SK-N-SH treated with all-trans-retinoic acid at 6 μM for 48 hours (cell line): ENCODE measurements around the gene UBE2Q2.

ENCODE experiments used
- ATAC-seq: fragments of 200-7000 bp; cut with Tn5 transposase; 3 replicates; pipeline ENCODE4 v1.9.1; 2020; ENCODE audit warnings: mild to moderate bottlenecking, moderate library complexity
- ARNTL ChIP-seq: fragments of 450-650 bp; formaldehyde crosslinking; IDR thresholded peaks from 2 replicates; pipeline ENCODE4 v1.5.0; 2020; ENCODE audit warnings: low read depth, mild to moderate bottlenecking, moderate library complexity, borderline replicate concordance
- BACH2 ChIP-seq: fragments of 250-450 bp; sonication (Bioruptor Pico); IDR thresholded peaks from 2 replicates; pipeline ENCODE4 v1.9.0; 2021; ENCODE audit warnings: mild to moderate bottlenecking, borderline replicate concordance
- CREB5 ChIP-seq: fragments of 250-450 bp; sonication (Bioruptor Pico); IDR thresholded peaks from 2 replicates; pipeline ENCODE4 v1.5.1; 2020; ENCODE audit warnings: low read depth, mild to moderate bottlenecking, moderate library complexity
- CSDC2 ChIP-seq: fragments of 250-450 bp; sonication (Bioruptor Pico); IDR thresholded peaks from 2 replicates; pipeline ENCODE4 v1.5.0; 2020; ENCODE audit warnings: mild to moderate bottlenecking, moderate library complexity
- ESRRG ChIP-seq: fragments of 250-450 bp; sonication (Bioruptor Pico); IDR thresholded peaks from 2 replicates; pipeline ENCODE4 v1.6.1; 2021; ENCODE audit warnings: mild to moderate bottlenecking
- GLIS3 ChIP-seq: fragments of 250-450 bp; sonication (Bioruptor Pico); IDR thresholded peaks from 2 replicates; pipeline ENCODE4 v1.5.0; 2020; ENCODE audit warnings: mild to moderate bottlenecking, moderate library complexity
- ISL1 ChIP-seq: fragments of 250-450 bp; sonication (Bioruptor Pico); IDR thresholded peaks from 2 replicates; pipeline ENCODE4 v2.1.2; 2022; ENCODE audit warnings: mild to moderate bottlenecking, moderate library complexity
- OSR1 ChIP-seq: fragments of 250-450 bp; sonication (Bioruptor Pico); IDR thresholded peaks from 2 replicates; pipeline ENCODE4 v1.8.0; 2022; ENCODE audit warnings: moderate library complexity, mild to moderate bottlenecking, inconsistent platforms
- PATZ1 ChIP-seq: fragments of 250-450 bp; sonication (Bioruptor Pico); IDR thresholded peaks from 2 replicates; pipeline ENCODE4 v1.8.0; 2020; ENCODE audit warnings: mild to moderate bottlenecking, moderate library complexity, borderline replicate concordance
- POU6F1 ChIP-seq: fragments of 250-450 bp; sonication (Bioruptor Pico); IDR thresholded peaks from 2 replicates; pipeline ENCODE4 v1.8.0; 2021; ENCODE audit warnings: low read depth, mild to moderate bottlenecking, moderate library complexity, borderline replicate concordance
- PPARA ChIP-seq: fragments of 250-450 bp; sonication (Bioruptor Pico); IDR thresholded peaks from 2 replicates; pipeline ENCODE4 v1.5.0; 2020; ENCODE audit warnings: mild to moderate bottlenecking, borderline replicate concordance
- RARB ChIP-seq: fragments of 250-450 bp; sonication (Bioruptor Pico); IDR thresholded peaks from 2 replicates; pipeline ENCODE4 v1.8.0; 2021; ENCODE audit warnings: mild to moderate bottlenecking, moderate library complexity
- SNAI2 ChIP-seq: fragments of 250-450 bp; sonication (Bioruptor Pico); IDR thresholded peaks from 2 replicates; pipeline ENCODE4 v1.5.0; 2020; ENCODE audit warnings: mild to moderate bottlenecking, moderate library complexity
- TCF4 ChIP-seq: fragments of 250-450 bp; sonication (Bioruptor Pico); IDR thresholded peaks from 2 replicates; pipeline ENCODE4 v1.8.0; 2021; ENCODE audit warnings: mild to moderate bottlenecking, moderate library complexity, borderline replicate concordance
- TOX ChIP-seq: fragments of 250-450 bp; sonication (Bioruptor Pico); IDR thresholded peaks from 2 replicates; pipeline ENCODE4 v1.8.0; 2021; ENCODE audit warnings: mild to moderate bottlenecking, moderate library complexity, borderline replicate concordance
- TSHZ2 ChIP-seq: fragments of 250-450 bp; sonication (Bioruptor Pico); IDR thresholded peaks from 2 replicates; pipeline ENCODE4 v1.5.0; 2020; ENCODE audit warnings: mild to moderate bottlenecking, moderate library complexity
- ZC3H10 ChIP-seq: fragments of 250-450 bp; sonication (Bioruptor Pico); IDR thresholded peaks from 2 replicates; pipeline ENCODE4 v1.5.1; 2021; ENCODE audit warnings: mild to moderate bottlenecking, moderate library complexity
- ZFP3 ChIP-seq: fragments of 250-450 bp; sonication (Bioruptor Pico); IDR thresholded peaks from 2 replicates; pipeline ENCODE4 v1.5.0; 2020; ENCODE audit warnings: mild to moderate bottlenecking, moderate library complexity
- ZFP30 ChIP-seq: fragments of 450-650 bp; formaldehyde crosslinking; IDR thresholded peaks from 2 replicates; pipeline ENCODE4 v1.5.0; 2022; ENCODE audit warnings: mild to moderate bottlenecking, moderate library complexity
- ZNF565 ChIP-seq: fragments of 450-650 bp; formaldehyde crosslinking; conservative IDR thresholded peaks from 2 replicates; pipeline ENCODE4 v1.5.0; 2020; ENCODE audit warnings: low read depth, mild to moderate bottlenecking, moderate library complexity
- ZNF8 ChIP-seq: fragments of 450-650 bp; formaldehyde crosslinking; IDR thresholded peaks from 2 replicates; pipeline ENCODE4 v1.5.0; 2020; ENCODE audit warnings: mild to moderate bottlenecking, moderate library complexity

The UBE2Q2 gene

GRCh38 chr15:75921732-75922703, 78.8 kb downstream of the UBE2Q2 start:
- TF ChIP-seq POU6F1 (CRISPR knock-in tag) (no peak), OSR1 (CRISPR knock-in tag) (no peak), ISL1 (CRISPR knock-in tag) (no peak), SNAI2 (CRISPR knock-in tag) (no peak), RARB (CRISPR knock-in tag) (no peak), BACH2 (CRISPR knock-in tag) (no peak), CSDC2 (CRISPR knock-in tag) (no peak), ZNF8 (CRISPR knock-in tag) (no peak)
- peak; percentile 93 for ATAC-seq

GRCh38 chr15:75923756-75924155, 80.5 kb downstream of the UBE2Q2 start:
- no peak for ATAC-seq
- no peak for TF ChIP-seq CSDC2 (CRISPR knock-in tag)
- no peak for TF ChIP-seq BACH2 (CRISPR knock-in tag)

GRCh38 chr15:75924576-75924975, 81.3 kb downstream of the UBE2Q2 start:
- no peak for ATAC-seq
- no peak for TF ChIP-seq ZC3H10 (CRISPR knock-in tag)

GRCh38 chr15:75925440-75925839, 82.2 kb downstream of the UBE2Q2 start:
- ATAC-seq: no peak
- no peak for TF ChIP-seq CREB5
- TF ChIP-seq BACH2 (CRISPR knock-in tag): no peak
- no peak for TF ChIP-seq ARNTL (CRISPR knock-in tag)
- no peak for TF ChIP-seq GLIS3
- no peak for TF ChIP-seq ZNF565
- TF ChIP-seq CSDC2 (CRISPR knock-in tag): no peak
- no peak for TF ChIP-seq PPARA (CRISPR knock-in tag)
- no peak for TF ChIP-seq TSHZ2 (CRISPR knock-in tag)
- TF ChIP-seq PATZ1 (CRISPR knock-in tag): no peak
- no peak for TF ChIP-seq POU6F1 (CRISPR knock-in tag)
- TF ChIP-seq ZNF8 (CRISPR knock-in tag): no peak
- no peak for TF ChIP-seq ZFP30 (CRISPR knock-in tag)
- TF ChIP-seq ISL1 (CRISPR knock-in tag): no peak
- TF ChIP-seq ZFP3: no peak
- TF ChIP-seq RARB (CRISPR knock-in tag): no peak
- no peak for TF ChIP-seq ESRRG (CRISPR knock-in tag)
- no peak for TF ChIP-seq TOX (CRISPR knock-in tag)
- no peak for TF ChIP-seq TCF4
- no peak for TF ChIP-seq OSR1 (CRISPR knock-in tag)
- TF ChIP-seq, all 23 proteins: peak for 0
